Urinary bladder (tissue), 4 donors: ENCODE data around the gene PARD3. TPM values are rescaled to one million over a fixed set of nuclear protein-coding genes. Genes with fewer than 3 reads are reported as not detected.

Source experiments
- DNase-seq: peaks from one replicate; pipeline ENCODE4 v3.0.0-alpha.2; 2015; ENCODE audit errors: extremely low spot score
- H3K27ac ChIP-seq: one replicate; pipeline ENCODE4 v1.5.1; 2013; ENCODE audit warnings: low read depth, mild to moderate bottlenecking, moderate library complexity
- H3K36me3 ChIP-seq: one replicate; pipeline ENCODE4 v1.6.1; 2013; ENCODE audit warnings: mild to moderate bottlenecking, moderate library complexity; ENCODE audit not compliant: insufficient read depth
- H3K4me1 ChIP-seq: one replicate; pipeline ENCODE4 v1.6.1; 2013; ENCODE audit warnings: mild to moderate bottlenecking, moderate library complexity; ENCODE audit not compliant: insufficient read depth
- H3K4me3 ChIP-seq: one replicate; pipeline ENCODE4 v1.5.1; 2013; ENCODE audit warnings: low read depth, low read length
- WGBS: extraction: QIAGEN DNeasy Blood & Tissue Kit; methylation state at CpG from one replicate; pipeline ENCODE4 v1.1.7; 2013; 5-methylcytosine and 5-hydroxymethylcytosine counted together
- polyA plus RNA-seq: library from polyadenylated mRNA; stranded (reverse); fragments of 200-250 nt; gene quantifications from one replicate; pipeline ENCODE4 v1.2.3, GENCODE V29; 2013
- total RNA-seq: library from RNA; depleted of rRNA; stranded (reverse); fragments of >200 nt; gene quantifications from one replicate; pipeline ENCODE4 v1.2.3, GENCODE V29; 2014
- donor health status: healthy with polysubstance abuse.
- donor health status: healthy.

The PARD3 gene
- total and polyA plus RNA-seq, 2 donors: 27.5 to 89.1 TPM

- Histone ChIP-seq H3K4me1 (no peaks in the 10 kb centered on the region), H3K27ac (no peak overlapping the region), H3K4me3 (no peak overlapping the region), H3K36me3 (no peaks in the 10 kb centered on the region)
- DNase-seq: no peak
- WGBS: 82% methylated on average over 4 of the region's 4 CpGs
These were observed 330.9 kb downstream of the PARD3 start for GRCh38 chr10:34484164-34484563.

GRCh38 chr10:34480345-34480744, 334.8 kb downstream of the PARD3 start:
- Histone ChIP-seq H3K36me3 (no peaks in the 10 kb centered on the region), H3K4me1 (no peaks in the 10 kb centered on the region), H3K4me3 (no peak overlapping the region), H3K27ac (no peak overlapping the region)
- no peak for DNase-seq
- WGBS: 88% methylated on average over 4 of the region's 4 CpGs

- Histone ChIP-seq H3K4me3 (no peak overlapping the region), H3K36me3 (no peaks in the 10 kb centered on the region), H3K4me1 (no peaks in the 10 kb centered on the region), H3K27ac (no peak overlapping the region)
- 91% methylated on average over 7 of the region's 7 CpGs for WGBS
- DNase-seq: no peak
These were observed 335.4 kb downstream of the PARD3 start for GRCh38 chr10:34479520-34480179.

- DNase-seq: no peak
- no peak overlapping the region for H3K4me3 ChIP-seq
- no peaks in the 10 kb centered on the region for H3K36me3 ChIP-seq
- 92% methylated on average over 2 of the region's 2 CpGs for WGBS
- no peaks in the 10 kb centered on the region for H3K4me1 ChIP-seq
- no peak overlapping the region for H3K27ac ChIP-seq
These were observed 337.8 kb downstream of the PARD3 start for GRCh38 chr10:34477249-34477648.

GRCh38 chr10:34476608-34477007, 338.5 kb downstream of the PARD3 start:
- Histone ChIP-seq H3K4me3 (no peak overlapping the region), H3K27ac (no peak overlapping the region), H3K4me1 (no peaks in the 10 kb centered on the region), H3K36me3 (no peaks in the 10 kb centered on the region)
- 95% methylated on average over 3 of the region's 3 CpGs for WGBS
- no peak for DNase-seq

GRCh38 chr10:34475786-34476185, 339.3 kb downstream of the PARD3 start:
- DNase-seq: no peak
- Histone ChIP-seq H3K4me1 (no peaks in the 10 kb centered on the region), H3K27ac (no peak overlapping the region), H3K4me3 (no peak overlapping the region), H3K36me3 (no peaks in the 10 kb centered on the region)
- 91% methylated on average over 5 of the region's 5 CpGs for WGBS

- 51% methylated on average over 2 of the region's 2 CpGs for WGBS
- H3K4me1 ChIP-seq: no peaks in the 10 kb centered on the region
- H3K27ac ChIP-seq: no peak overlapping the region
- no peaks in the 10 kb centered on the region for H3K36me3 ChIP-seq
- no peak for DNase-seq
- H3K4me3 ChIP-seq: no peak overlapping the region
These were observed 339.8 kb downstream of the PARD3 start for GRCh38 chr10:34475274-34475646.

GRCh38 chr10:34474555-34475273, 340.4 kb downstream of the PARD3 start:
- Histone ChIP-seq H3K4me1 (no peaks in the 10 kb centered on the region), H3K36me3 (no peaks in the 10 kb centered on the region), H3K27ac (no peak overlapping the region), H3K4me3 (no peak overlapping the region)
- 90% methylated on average over 5 of the region's 5 CpGs for WGBS
- no peak for DNase-seq

GRCh38 chr10:34474009-34474376, 341.1 kb downstream of the PARD3 start:
- no peak for DNase-seq
- Histone ChIP-seq H3K27ac (no peak overlapping the region), H3K36me3 (no peaks in the 10 kb centered on the region), H3K4me3 (no peak overlapping the region), H3K4me1 (no peaks in the 10 kb centered on the region)
- 93% methylated on average over 2 of the region's 2 CpGs for whole genome bisulfite sequencing

- WGBS: 83% methylated on average over 7 of the region's 7 CpGs
- no peaks in the 10 kb centered on the region for H3K4me1 ChIP-seq
- H3K4me3 ChIP-seq: no peak overlapping the region
- DNase-seq: no peak
- H3K36me3 ChIP-seq: no peaks in the 10 kb centered on the region
- no peak overlapping the region for H3K27ac ChIP-seq
These were observed 341.7 kb downstream of the PARD3 start for GRCh38 chr10:34473174-34474008.

- 98% methylated on average over 5 of the region's 5 CpGs for WGBS
- Histone ChIP-seq H3K4me3 (no peak overlapping the region), H3K36me3 (no peaks in the 10 kb centered on the region), H3K27ac (no peak overlapping the region), H3K4me1 (no peaks in the 10 kb centered on the region)
- DNase-seq: no peak
These were observed 344.8 kb downstream of the PARD3 start for GRCh38 chr10:34470307-34470706.

- H3K27ac ChIP-seq: no peak overlapping the region
- DNase-seq: no peak
- no peaks in the 10 kb centered on the region for H3K4me1 ChIP-seq
- no peak overlapping the region for H3K4me3 ChIP-seq
- H3K36me3 ChIP-seq: no peaks in the 10 kb centered on the region
- 95% methylated on average over 2 of the region's 2 CpGs for WGBS
These were observed 345.6 kb downstream of the PARD3 start for GRCh38 chr10:34469446-34469845.

- no peaks in the 10 kb centered on the region for H3K36me3 ChIP-seq
- DNase-seq: no peak
- WGBS: 97% methylated on average over 2 of the region's 2 CpGs
- H3K4me3 ChIP-seq: no peak overlapping the region
- H3K27ac ChIP-seq: no peak overlapping the region
- H3K4me1 ChIP-seq: no peaks in the 10 kb centered on the region
These were observed 347.2 kb downstream of the PARD3 start for GRCh38 chr10:34467902-34468301.

GRCh38 chr10:34467364-34467763, 347.7 kb downstream of the PARD3 start:
- Histone ChIP-seq H3K4me1 (no peaks in the 10 kb centered on the region), H3K4me3 (no peak overlapping the region), H3K36me3 (no peaks in the 10 kb centered on the region), H3K27ac (no peak overlapping the region)
- 98% methylated on average over 3 of the region's 3 CpGs for WGBS
- no peak for DNase-seq
